Head of caudate nucleus (tissue), 42 donors: ENCODE measurements around the gene ZFTA.
"Not testable (repeated sequence)": the region's sequence is repeated elsewhere in the genome, so short reads cannot be mapped to it uniquely, and the experiment has no call there.

ENCODE experiments used
- DNase-seq, 42 donors: peaks; one replicate each; pipeline versions ENCODE4 v3.0.0 to v3.0.0-alpha.2; 2020 to 2021; ENCODE audit warnings: mixed read lengths in 7 of 42
- intact Hi-C: fragments of 100-400 bp; cut with DNase I; formaldehyde crosslinking; loops from one replicate; pipeline ENCODE4 v1.15.0; 2022

Gene ZFTA

DNA sequence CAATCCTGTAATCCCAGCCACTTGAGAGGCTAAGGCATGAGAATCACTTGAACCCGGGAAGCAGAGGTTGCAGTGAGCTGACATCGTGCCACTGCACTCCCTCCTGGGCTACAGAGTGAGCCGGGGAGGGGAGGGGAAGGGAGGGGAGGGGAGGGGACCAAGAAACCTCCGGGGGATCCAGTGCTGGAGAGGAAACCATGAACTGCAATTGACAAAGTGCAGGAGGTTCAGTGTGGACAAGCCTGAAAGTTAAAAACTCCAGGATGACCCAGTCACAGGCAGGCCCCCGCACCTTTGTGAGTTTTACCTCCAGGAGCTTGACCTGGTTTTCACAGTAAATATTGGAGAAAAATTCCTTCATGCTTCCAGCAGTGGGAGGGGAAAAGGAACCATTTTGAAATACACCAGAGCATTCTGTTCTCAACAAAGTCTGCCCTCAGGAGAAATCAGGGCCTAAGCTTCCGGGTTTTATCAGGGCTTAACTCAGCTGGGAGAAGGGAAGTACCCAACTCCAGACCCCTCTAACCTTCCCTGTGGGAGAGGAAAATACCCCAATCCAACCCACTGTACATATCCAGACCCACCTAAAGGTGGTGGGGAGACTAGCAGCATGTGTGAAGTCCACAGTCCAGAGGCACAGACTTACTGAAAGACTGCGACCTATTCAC lies 15.5 kb upstream of the ZFTA start:
- no peak for DNase-seq
- intact Hi-C loops, result no loop called here

DNA sequence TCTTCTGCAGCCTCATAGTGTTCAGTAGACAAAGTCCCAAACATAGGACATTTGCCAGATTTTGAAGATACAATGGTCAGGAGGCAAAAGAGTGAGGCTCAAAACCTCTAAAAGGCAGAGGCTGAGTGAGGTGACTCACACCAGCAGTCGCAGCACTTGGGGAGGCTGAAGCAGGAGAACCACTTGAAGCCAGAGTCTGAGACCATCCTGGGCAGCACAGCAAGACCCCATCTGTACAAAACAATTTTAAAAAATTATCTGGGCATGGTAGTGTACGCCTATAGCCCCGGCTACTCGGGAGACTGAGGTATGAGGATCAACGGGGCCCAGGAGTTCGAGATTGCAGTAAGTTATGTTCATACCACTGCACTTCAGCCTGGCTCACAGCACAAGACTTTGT lies 14.2 kb upstream of the ZFTA start:
- DNase-seq, result no peak

DNA sequence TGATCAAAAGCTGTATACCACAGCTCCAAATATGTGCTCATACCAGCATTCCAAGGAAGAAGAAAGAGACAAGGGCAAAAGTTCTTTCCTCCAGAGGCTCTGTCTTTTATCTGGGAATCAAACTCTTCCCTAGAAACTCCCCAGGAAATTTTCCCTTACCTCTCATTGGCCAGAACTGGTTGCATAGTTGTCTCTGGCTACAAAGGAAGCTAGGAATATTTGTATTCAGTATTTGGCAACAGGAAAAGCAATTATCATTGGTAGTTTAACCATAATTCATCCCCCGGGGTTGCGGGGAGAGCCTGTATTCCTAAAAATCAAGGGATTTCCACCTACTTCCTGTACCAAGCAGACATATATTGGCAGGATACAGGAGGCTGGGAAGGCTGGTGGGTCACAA lies 10.5 kb upstream of the ZFTA start:
- DNase-seq, result no peak
- intact Hi-C loops, result no loop called here

More for the DNA sequence above, 14.2 kb upstream of the ZFTA start:
- intact Hi-C loops, result no loop called here

DNA sequence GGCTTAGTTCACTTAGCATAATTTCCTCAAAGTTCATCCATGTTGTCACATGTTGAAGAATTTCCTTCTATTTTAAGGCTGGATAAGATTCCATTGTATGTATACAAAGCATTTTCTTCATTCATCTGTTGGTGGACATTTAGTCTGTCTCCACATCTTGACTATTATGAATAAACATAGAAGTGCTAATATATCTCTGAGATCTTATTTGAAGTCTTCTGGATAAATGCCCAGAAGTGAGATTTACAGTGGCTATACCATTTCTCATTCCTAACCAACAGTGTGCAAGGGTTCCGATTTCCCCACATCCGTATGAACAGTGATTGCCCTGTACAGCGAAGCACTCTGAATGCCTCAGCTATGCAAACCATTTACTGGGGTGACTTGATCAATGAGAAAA lies 6.6 kb upstream of the ZFTA start:
- intact Hi-C loops, result no loop called here
- no peak for DNase-seq

DNA sequence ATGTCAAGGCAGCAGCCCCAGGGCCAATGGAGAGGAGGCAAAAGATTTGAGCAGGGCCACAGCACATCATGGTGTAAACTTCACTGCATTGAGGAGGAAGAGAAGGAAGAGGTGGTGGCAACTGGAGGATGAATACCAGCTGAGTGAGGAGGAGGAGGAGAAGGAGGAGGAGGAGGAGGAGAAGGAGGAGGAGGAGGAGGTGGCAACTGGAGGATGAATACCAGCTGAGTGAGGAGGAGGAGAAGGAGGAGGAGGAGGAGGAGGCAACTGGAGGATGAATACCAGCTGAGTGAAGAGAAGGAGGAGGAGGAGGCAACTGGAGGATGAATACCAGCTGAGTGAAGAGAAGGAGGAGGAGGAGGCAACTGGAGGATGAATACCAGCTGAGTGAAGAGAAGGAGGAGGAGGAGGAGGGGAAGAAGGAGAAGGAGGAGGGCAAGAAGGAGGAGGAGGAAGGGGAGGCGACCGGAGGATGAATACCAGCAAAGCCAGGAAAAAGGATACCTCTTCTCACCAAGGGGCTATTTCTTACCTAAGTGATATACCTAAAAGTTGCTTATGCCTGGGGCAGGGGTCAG lies 3.3 kb upstream of the ZFTA start:
- DNase-seq, intact Hi-C loops: not testable (repeated sequence)

DNA sequence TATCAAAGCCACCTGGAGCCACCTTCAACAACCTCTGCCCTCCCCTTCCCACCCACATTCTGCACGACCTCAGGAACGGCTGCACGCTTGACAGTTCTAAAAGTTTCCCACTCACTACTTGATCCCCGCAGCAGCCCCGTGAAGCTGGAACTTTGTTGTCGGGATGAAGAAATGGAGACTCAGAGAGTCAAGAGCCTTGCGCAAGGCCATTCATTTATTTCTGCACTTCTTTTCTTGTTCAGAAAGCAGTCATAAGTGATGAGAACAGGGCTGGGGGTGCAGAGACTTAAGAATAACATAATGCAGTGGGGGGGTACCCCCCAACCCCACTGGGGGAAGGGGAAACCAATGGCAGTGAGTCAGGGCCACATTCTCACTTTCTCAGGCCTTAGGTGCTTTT lies 2.2 kb upstream of the ZFTA start:
- intact Hi-C loops, result no loop called here
- no peak for DNase-seq

DNA sequence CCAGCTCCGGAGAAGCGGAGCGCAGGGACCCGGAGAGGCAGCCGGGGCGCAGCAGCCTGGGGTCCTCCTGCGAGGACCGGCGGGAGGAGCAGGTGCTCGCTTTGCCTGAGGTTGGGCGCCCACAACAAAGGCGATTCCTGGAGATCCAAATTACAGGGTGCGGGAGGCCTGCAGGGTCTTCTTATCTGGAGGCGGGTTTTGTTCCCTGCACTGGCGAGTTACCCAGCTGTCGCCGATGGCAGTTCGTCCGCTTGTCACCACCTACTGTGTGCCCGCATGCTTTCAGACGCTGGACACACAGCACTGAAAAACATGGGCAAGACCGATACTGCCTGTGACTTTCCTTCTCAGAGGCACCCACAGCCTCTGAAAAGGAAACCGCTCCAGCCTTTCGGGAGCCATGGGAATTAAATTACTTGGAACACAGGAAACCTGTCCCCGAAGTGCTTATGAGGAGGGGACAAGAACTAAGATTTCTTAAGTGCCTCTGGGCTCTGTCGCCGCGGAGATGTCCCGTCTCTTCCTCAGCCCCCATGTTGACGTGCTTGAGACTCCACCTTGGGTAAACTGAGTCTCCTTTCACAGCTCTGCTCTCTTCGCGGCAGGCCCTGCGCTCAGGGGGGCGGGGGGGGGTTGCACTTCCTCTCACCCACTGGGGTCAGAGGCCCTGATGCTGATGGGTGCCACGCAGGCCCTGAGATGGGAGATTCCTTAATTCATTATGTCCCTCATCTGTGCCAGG lies 1.3 kb upstream of the ZFTA start:
- DNase-seq, result peak in 3 of 42 donors; percentile 8 to 18 (median 9)

DNA sequence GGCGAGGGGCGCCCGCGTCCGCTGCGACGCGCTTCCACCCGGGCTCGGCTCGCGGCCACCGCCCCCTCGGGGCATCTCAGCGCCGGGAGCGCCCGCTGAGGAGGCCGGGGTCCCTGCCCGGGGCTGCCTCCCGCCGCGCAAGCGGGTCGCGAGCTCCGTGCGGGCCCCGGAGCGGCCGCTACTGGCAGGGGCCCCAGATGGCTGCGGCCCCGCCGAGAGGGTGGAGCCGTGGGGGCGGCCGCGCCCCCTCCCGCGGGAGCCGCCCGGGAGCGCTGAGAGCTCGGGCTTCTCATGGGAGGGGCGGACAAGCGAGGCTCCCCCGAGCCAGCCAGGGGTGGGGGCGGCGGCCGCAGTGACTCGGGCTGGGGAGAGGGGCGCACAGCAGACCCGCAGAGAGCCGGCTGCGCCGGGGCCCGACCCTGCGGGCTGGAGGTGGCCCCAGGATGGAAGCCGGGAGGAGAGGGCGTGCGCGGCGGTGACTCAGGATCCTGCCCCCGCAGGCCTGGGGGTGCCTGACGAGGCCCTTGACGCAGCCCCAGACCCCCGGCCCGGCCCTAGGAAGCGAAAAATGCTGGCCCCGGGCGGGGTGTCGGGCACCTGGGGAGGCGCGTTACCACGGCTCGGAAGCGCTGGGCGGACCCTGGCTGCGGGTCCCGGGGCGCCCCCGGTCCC lies 603 bp upstream of the ZFTA start:
- peak in 15 of 42 donors; percentile 15 to 61 (median 40) for DNase-seq
- intact Hi-C loops, result loop anchor here (10.0 kb wide), 1 partner anchor 176 kb away; no protein-coding TSS in a partner anchor

More for the DNA sequence above, 1.3 kb upstream of the ZFTA start:
- intact Hi-C loops, result loop anchor here (10.0 kb wide), 1 partner anchor 175 kb away; no protein-coding TSS in a partner anchor

DNA sequence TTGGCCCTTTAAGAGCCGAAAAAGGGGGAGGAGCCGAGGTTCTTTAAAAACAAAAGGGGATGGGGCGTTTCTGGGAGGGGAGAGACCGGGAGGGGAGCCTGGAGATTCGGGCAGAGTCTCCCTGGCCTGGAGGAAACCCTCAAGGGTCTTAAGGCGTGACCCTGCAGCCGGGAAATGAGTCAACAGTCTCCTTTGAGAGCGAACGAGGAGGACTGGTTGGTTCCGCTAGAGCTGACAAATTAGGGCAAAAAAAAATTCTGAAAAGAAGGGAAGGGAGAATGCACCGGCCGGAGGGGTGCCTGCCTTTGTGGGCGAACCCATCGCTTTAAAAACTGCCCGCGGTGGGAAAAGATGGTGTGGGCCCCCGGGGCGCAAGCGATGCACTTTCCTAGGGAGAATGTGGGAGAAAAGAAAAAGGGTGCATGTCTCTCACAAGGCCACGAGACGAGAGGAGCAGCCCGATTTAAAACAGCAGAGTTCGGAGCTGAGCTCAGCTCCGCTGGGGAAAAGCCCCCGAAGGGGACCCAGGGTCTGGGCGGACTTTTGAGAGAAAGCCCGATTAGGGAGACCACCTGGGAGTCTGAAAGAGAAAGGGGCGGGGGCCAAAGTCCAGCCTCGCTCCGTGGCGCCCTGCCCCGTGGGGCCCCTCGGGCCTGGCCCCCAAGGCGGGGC lies 874 bp downstream of the ZFTA start:
- intact Hi-C loops, result loop anchor here (10.0 kb wide), 1 partner anchor 177 kb away; no protein-coding TSS in a partner anchor
- peak in 35 of 42 donors; percentile 13 to 82 (median 61) for DNase-seq

DNA sequence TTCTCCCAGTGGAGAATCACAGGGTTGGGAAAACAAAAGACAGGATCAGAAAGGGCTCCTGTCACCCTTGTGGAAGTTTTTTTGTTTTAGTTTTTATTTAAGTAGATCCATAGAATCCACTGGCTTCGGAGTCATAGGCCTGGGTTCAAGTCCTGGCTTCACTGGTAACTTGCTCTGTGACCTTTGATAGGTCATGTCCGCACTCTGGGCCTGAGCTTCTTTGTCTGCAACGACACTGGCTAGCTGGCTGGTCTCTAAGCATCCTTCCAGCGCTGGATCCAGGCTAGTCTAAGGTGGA lies 1.4 kb downstream of the ZFTA start:
- intact Hi-C loops, result loop anchor here (10.0 kb wide), 1 partner anchor 178 kb away; no protein-coding TSS in a partner anchor
- no peak for DNase-seq

DNA sequence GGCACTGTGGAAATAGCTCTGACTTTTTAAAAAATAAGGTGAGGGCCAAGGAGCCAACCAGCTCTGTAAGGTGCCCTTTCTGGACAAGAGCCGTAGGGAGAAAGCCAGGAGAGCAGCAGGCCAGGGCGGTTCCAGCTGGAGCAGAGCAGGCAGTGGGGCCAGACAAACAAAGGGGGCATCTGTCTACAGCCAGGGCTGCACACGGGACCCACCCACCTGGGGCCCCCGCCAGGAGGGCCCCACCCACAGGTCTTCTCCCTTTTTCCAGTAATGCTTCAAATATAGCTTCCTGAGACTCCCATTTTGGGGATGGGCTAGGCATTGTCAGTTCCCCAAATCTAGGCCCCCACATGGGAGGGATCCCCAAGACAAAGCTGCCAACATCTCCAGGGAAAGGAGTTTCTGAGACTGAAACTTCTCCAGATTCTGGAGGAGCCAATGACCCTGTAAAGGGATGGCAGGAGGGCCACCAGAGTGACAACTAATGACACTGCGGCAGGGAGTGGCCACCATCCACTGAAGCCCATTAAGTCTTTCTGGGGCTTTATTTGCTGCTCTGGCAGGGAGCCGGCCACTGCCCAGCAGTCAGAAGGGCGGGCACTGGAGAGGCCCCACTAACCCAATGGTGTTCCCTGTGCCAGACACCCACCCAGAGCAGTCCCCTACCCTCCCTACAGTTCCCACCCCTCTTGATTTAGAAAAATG lies 1.9 kb downstream of the ZFTA start:
- DNase-seq, result peak in 6 of 42 donors; percentile 3 to 31 (median 19)
- intact Hi-C loops, result loop anchor here (10.0 kb wide), 1 partner anchor 178 kb away; no protein-coding TSS in a partner anchor

DNA sequence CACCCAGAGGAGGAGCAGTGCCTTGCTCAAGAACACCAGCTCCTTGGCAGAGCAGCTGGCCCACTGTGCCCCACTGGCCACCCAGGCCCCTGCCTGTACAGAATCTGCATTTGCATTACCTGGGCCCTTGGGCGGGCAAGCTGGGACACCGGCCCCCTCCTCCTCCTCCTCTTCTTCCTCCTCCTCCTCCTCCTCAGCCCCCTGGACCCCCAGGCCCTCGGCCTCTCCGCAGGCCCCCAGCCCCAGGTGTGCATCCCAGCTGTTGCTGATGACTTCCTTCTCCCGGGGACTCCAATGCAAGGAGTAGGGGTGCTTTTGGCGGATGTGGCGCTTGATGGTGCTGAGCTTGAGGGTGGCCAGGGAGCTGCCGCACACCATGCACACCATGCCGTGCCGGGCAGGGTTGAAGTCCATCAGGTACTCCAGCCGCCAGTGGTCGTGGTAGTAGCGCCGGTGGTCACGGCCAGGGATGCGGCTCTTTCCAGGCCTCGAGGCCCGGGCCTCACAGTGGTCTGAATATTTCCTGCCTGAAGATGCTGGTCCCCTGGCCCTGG lies 2.8 kb downstream of the ZFTA start:
- intact Hi-C loops, result loop anchor here (10.0 kb wide), 1 partner anchor 179 kb away; no protein-coding TSS in a partner anchor
- DNase-seq, result peak in 1 of 42 donors; percentile 31

DNA sequence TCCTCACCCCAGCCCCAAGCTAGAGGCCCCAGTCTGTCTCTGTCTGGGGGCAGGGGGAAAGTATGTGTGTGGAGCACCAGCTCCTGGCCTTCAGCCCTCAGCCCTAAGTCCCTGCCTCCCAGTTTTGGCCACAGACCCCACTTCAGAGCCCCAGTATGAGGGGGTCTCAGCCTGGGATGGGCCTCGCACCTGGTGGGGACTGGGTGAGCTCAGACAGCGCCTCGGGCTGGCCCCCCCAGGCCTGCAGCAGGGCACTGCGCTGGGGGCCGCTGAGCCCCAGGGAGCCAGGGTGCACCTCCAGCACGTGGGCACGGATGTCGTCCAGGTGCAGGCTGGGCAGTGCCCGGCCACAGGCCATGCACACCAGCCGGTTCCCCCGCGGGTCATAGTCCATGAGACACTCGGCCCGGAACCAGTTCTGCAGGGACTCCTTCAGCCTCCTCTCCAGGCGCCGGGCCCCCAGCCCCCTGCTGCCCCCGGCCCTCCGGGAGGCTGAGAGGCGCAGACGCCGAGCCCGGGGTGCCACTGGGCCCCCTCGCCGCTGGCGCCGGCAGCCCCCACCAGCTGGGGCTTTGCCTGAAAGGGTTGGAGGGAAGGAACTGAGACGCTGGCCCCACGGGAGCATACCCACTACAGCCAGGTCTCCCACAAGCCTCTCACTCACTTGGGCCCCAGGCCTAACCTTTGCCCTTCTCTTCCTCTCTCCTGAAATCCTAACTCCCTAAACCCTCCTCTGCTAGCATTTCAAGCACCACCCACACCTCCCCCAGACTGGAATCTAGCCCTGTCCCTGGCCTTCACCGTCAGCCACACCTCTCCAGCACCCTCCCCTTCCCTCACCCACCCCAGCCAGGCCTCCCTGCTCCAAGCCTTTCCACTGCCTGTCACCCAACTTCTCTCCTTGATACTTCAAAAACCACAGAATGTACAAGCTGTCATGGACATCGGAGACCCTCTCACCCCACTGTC lies 3.6 kb downstream of the ZFTA start:
- peak in 2 of 42 donors; percentile 2 to 19 for DNase-seq
- intact Hi-C loops, result loop anchor here (10.0 kb wide), 1 partner anchor 180 kb away; no protein-coding TSS in a partner anchor

DNA sequence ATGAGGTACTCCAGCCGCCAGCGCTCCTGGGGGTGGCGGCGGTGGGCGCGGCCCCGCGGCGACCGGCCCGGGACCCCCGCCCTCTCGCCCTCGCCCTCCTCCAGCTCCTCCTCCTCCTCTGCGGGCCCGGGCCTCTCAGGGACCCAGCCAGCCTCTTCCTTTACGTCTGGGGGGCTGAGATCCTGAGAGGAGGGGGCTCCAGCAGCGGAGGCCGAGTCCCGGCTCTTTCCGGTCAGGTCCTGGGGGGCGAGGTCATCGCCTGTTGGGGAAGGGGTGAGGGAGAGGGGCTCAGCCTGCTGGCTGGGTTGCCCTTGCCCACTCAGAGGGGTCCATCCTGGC lies 4.3 kb downstream of the ZFTA start:
- no peak for DNase-seq
- intact Hi-C loops, result loop anchor here (10.0 kb wide), 1 partner anchor 180 kb away; no protein-coding TSS in a partner anchor

DNA sequence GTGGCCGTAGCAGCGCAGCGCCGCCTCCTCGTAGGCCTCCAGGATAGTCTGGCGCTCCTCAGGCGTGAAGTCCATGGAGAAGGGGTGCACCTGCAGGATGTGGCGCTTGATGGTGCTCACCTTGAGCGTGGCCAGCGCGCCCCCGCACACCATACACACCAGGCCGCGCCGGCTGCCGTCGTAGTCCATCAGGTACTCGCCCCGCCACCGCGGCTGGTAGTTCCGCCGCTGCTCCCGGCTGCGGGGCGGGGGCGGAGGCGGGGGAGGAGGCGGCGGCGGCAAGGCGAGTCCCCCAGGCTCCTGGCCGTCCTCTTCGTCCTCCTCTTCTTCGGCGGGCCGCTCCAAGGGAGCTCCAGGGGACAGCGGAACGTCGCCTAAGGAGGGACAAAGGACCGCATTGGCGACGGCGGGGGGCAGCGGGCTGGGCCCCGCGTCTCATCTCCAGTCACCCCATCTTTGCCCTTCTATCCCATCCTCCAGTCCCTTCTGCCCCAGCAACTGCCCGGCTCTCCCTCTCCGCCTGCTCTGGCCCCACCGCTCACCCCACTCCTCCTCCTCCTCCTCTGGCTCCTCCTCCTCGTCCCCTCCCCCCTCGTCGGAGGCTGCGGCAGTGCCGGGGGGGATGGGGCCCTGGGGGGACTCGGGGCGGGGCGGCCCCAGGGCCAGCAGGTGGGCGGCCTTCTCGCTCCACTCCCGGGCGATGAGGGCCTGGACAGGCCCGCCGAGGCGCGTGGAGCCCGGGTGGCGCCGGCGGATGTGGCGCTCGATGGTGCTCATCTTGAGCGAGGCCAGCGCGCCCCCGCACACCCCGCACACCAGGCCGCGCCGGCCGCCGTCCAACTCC lies 4.9 kb downstream of the ZFTA start:
- DNase-seq, result peak in 29 of 42 donors; percentile 32 to 75 (median 51)
- intact Hi-C loops, result loop anchor here (10.0 kb wide), 1 partner anchor 181 kb away; no protein-coding TSS in a partner anchor
